Parathyroid adenoma (tissue), 2 donors: ENCODE measurements around the gene ASH1L.

Source experiments
- H2AFZ ChIP-seq: fragments of 300-600 bp; sonication (generic); one replicate; pipeline ENCODE4 v1.7.0; 2017; ENCODE audit warnings: antibody characterized with exemption, mild to moderate bottlenecking
- H3K27ac ChIP-seq: fragments of 300-600 bp; sonication (generic); one replicate; pipeline ENCODE4 v1.7.0; 2017
- H3K27me3 ChIP-seq: fragments of 300-600 bp; sonication (generic); one replicate; pipeline ENCODE4 v1.7.0; 2017; ENCODE audit warnings: low read length; ENCODE audit not compliant: control insufficient read depth, insufficient read depth
- H3K36me3 ChIP-seq: fragments of 300-600 bp; sonication (generic); one replicate; pipeline ENCODE4 v1.7.0; 2017; ENCODE audit warnings: low read length; ENCODE audit not compliant: control insufficient read depth, insufficient read depth
- H3K4me1 ChIP-seq: fragments of 300-600 bp; sonication (generic); one replicate; pipeline ENCODE4 v1.7.0; 2017; ENCODE audit warnings: control low read depth
- H3K4me2 ChIP-seq: fragments of 300-600 bp; sonication (generic); one replicate; pipeline ENCODE4 v1.7.0; 2017; ENCODE audit warnings: low read length
- H3K4me3 ChIP-seq: fragments of 300-600 bp; sonication (generic); one replicate; pipeline ENCODE4 v1.7.0; 2017; ENCODE audit warnings: low read depth, low read length
- H3K79me2 ChIP-seq: fragments of 300-600 bp; sonication (generic); one replicate; pipeline ENCODE4 v1.7.0; 2017; ENCODE audit warnings: control low read depth
- H3K9ac ChIP-seq: fragments of 300-600 bp; sonication (generic); one replicate; pipeline ENCODE4 v1.7.0; 2017; ENCODE audit warnings: mild to moderate bottlenecking
- H3K9me3 ChIP-seq: fragments of 300-600 bp; sonication (generic); one replicate; pipeline ENCODE4 v1.7.0; 2017; ENCODE audit warnings: low read length; ENCODE audit not compliant: control insufficient read depth
- TF ChIP-seq, protein P1 (sequence below): fragments of 300-600 bp; sonication (generic); IDR thresholded peaks from one replicate; pipeline ENCODE4 v1.7.0; 2017; ENCODE audit warnings: antibody characterized with exemption, mild to moderate bottlenecking
- donor health status: primary hyperparathyroidism.

ASH1L gene

GRCh38 chr1:155287987-155288543 is 274.5 kb downstream of the ASH1L start:
- Histone ChIP-seq H3K27ac (no peak overlapping the region), H3K4me3 (no peak overlapping the region), H3K4me2 (no peak overlapping the region), H3K36me3 (no peaks in the 10 kb centered on the region), H3K79me2 (no peaks in the 10 kb centered on the region), H3K9ac (no peak overlapping the region), H3K9me3 (no peaks in the 10 kb centered on the region), H2AFZ (no peak overlapping the region), H3K27me3 (no peaks in the 10 kb centered on the region), H3K4me1 (no peaks in the 10 kb centered on the region)
- TF ChIP-seq, protein P1, sequence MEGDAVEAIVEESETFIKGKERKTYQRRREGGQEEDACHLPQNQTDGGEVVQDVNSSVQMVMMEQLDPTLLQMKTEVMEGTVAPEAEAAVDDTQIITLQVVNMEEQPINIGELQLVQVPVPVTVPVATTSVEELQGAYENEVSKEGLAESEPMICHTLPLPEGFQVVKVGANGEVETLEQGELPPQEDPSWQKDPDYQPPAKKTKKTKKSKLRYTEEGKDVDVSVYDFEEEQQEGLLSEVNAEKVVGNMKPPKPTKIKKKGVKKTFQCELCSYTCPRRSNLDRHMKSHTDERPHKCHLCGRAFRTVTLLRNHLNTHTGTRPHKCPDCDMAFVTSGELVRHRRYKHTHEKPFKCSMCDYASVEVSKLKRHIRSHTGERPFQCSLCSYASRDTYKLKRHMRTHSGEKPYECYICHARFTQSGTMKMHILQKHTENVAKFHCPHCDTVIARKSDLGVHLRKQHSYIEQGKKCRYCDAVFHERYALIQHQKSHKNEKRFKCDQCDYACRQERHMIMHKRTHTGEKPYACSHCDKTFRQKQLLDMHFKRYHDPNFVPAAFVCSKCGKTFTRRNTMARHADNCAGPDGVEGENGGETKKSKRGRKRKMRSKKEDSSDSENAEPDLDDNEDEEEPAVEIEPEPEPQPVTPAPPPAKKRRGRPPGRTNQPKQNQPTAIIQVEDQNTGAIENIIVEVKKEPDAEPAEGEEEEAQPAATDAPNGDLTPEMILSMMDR = no peak

DNA sequence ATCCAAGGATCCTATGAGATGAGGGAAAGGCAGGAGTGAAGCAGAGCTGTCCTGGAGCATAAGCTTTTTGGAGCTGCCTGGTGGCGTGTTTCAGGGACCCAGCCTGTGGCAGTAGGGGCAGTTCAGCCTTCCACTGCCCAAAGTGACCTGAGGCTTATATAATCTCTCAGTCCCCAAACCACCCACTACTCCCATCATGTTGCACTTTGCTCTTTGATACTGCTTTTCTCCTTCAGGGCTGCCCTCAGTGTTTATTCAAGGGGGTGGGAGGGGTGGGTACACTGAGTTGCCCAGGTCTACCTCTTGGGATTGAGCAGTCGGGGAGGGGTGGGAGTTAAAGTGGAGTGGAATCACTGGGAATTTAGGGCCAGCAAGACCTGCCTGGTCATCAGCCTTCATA is 276.1 kb downstream of the ASH1L start:
- Histone ChIP-seq H3K4me1 (no peaks in the 10 kb centered on the region), H3K4me2 (no peak overlapping the region), H3K36me3 (no peaks in the 10 kb centered on the region), H3K79me2 (no peaks in the 10 kb centered on the region), H2AFZ (no peak overlapping the region), H3K9me3 (no peaks in the 10 kb centered on the region), H3K4me3 (no peak overlapping the region), H3K27me3 (no peaks in the 10 kb centered on the region), H3K27ac (no peak overlapping the region), H3K9ac (no peak overlapping the region)
- TF ChIP-seq, protein P1 = no peak

DNA sequence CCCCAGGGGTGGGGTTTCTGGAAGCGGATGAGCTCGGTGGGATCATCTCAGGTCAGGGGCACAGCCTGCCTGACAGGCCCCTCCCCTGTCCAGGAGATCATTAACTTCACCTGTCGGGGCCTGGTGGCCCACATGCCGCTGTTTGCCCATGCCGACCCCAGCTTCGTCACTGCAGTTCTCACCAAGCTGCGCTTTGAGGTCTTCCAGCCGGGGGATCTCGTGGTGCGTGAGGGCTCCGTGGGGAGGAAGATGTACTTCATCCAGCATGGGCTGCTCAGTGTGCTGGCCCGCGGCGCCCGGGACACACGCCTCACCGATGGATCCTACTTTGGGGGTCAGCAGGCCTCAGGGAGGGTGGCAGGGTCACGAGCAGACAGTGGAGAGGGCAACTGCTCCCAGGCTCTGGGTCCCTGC is 277.0 kb downstream of the ASH1L start:
- H3K4me3 ChIP-seq = no peak overlapping the region
- no peak overlapping the region for H3K27ac ChIP-seq
- no peaks in the 10 kb centered on the region for H3K4me1 ChIP-seq
- no peak overlapping the region for H3K9ac ChIP-seq
- TF ChIP-seq, protein P1 = no peak
- H3K36me3 ChIP-seq = no peaks in the 10 kb centered on the region
- H3K79me2 ChIP-seq = no peaks in the 10 kb centered on the region
- H3K4me2 ChIP-seq = no peak overlapping the region
- H2AFZ ChIP-seq = no peak overlapping the region
- no peaks in the 10 kb centered on the region for H3K9me3 ChIP-seq
- H3K27me3 ChIP-seq = no peaks in the 10 kb centered on the region
